Measurements from ENCODE around the gene PML. TPM values are rescaled to one million over a fixed set of nuclear protein-coding genes. Genes with fewer than 3 reads are reported as not detected.

Gene PML
- total and polyA plus RNA-seq, 9 of the 15 experiments (the other 6 are each of a cell fraction or from before 2014, with no cell fraction given): 5.0 to 50.7 (median 10.1) TPM

- TF ChIP-seq HEY1 (CRISPR knock-in tag; IDR thresholded peaks at IDR 0.05; ENCODE audit: borderline replicate concordance) (no peak), MED1 (CRISPR knock-in tag; IDR thresholded peaks at IDR 0.05; ENCODE audit: borderline replicate concordance) (no peak), MTA1 (IDR thresholded peaks at IDR 0.05; ENCODE audit: borderline replicate concordance) (no peak), RFX1 (IDR thresholded peaks at IDR 0.05) (no peak), CBFA2T3 (IDR thresholded peaks at IDR 0.05) (peak; percentile 70), ZNF217 (CRISPR knock-in tag; IDR thresholded peaks at IDR 0.05) (no peak), NELFE (IDR thresholded peaks at IDR 0.05; ENCODE audit: insufficient read depth, insufficient read length) (no peak), TCF3 (CRISPR knock-in tag; IDR thresholded peaks at IDR 0.05) (peak; percentile 65), RBM34 (IDR thresholded peaks at IDR 0.05; ENCODE audit: borderline replicate concordance, insufficient read depth, low read length) (no peak), BRCA1 (IDR thresholded peaks at IDR 0.05) (no peak), BRCA1 (CRISPR knock-in tag; IDR thresholded peaks at IDR 0.05) (no peak), E2F6 (IDR thresholded peaks at IDR 0.05; ENCODE audit: borderline replicate concordance in 1 of 2, extremely low read depth in 1 of 2, insufficient read depth in 1 of 2, insufficient read length in 1 of 2, low read depth in 1 of 2, low read length in 1 of 2, poor library complexity in 1 of 2, severe bottlenecking in 1 of 2) (no peak), ZNF212 (CRISPR knock-in tag; IDR thresholded peaks at IDR 0.05) (no peak), EP300 (IDR thresholded peaks at IDR 0.05; ENCODE audit: low read length) (peak; percentile 21; the same call in 1 of the 2 replicates), MAFG (tag; conservative IDR thresholded peaks at IDR 0.05) (0 out of 2 replicates have a peak, but pooled peaks have one; percentile 32), ZNF253 (CRISPR knock-in tag; conservative IDR thresholded peaks at IDR 0.05) (no peak)
- TF ChIP-seq, protein P1, sequence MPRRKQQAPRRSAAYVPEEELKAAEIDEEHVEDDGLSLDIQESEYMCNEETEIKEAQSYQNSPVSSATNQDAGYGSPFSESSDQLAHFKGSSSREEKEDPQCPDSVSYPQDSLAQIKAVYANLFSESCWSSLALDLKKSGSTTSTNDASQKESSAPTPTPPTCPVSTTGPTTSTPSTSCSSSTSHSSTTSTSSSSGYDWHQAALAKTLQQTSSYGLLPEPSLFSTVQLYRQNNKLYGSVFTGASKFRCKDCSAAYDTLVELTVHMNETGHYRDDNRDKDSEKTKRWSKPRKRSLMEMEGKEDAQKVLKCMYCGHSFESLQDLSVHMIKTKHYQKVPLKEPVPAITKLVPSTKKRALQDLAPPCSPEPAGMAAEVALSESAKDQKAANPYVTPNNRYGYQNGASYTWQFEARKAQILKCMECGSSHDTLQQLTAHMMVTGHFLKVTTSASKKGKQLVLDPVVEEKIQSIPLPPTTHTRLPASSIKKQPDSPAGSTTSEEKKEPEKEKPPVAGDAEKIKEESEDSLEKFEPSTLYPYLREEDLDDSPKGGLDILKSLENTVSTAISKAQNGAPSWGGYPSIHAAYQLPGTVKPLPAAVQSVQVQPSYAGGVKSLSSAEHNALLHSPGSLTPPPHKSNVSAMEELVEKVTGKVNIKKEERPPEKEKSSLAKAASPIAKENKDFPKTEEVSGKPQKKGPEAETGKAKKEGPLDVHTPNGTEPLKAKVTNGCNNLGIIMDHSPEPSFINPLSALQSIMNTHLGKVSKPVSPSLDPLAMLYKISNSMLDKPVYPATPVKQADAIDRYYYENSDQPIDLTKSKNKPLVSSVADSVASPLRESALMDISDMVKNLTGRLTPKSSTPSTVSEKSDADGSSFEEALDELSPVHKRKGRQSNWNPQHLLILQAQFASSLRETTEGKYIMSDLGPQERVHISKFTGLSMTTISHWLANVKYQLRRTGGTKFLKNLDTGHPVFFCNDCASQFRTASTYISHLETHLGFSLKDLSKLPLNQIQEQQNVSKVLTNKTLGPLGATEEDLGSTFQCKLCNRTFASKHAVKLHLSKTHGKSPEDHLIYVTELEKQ (CRISPR knock-in tag; IDR thresholded peaks at IDR 0.05): no peak
- TF ChIP-seq, protein P2, sequence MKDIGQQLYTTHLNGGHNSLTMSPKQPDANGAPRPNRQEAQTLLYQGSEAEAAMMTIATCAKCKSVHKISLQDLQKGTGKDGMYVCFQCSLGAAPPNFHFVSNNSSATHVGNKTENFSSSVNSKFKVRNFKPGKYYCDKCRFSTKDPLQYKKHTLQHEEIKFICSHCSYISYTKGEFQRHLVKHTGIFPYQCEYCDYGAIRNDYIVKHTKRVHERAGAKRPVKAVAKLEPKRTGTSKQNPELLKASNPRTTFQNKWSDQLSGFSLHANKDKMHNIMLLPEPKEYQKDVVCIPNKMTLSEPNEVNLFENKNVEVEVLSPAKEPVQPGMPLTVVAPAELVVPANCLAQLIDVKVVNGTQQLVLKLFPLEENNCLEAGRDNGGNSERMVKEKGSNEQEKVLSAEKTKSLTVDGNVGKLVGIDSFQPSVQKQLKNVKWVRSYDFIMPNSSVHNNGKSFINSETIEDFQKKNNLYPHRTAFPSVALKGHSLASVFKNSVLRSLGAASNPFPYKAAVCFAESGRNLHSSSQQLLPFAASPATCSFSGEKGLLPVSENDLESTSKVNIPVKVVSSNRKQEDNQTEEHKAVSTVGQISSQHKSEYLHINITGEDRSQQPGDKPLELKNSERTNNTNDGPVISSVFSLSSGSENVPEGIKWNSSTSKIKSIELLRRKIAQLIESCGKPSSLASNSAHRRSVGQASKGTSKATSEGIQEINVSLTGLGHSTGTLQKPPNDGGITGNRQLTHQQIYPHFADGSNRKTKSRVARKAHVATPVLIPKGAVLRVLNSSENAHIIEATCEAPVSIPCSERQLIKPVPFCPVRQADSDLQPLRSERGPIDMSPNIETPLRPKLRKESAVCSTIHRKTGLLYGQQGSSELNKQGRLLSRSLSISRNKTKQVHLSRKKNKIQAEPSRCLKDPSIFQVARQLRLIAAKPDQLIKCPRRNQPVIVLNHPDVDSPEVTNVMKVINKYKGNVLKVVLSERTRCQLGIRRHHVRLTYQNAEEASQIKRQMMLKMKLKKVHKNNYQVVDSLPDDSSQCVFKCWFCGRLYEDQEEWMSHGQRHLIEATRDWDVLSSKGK (CRISPR knock-in tag; IDR thresholded peaks at IDR 0.05): no peak
These were observed 1.8 kb downstream of the PML start (continued) for GRCh38 chr15:73996267-73996666.

Data from K562 (cell line).